Measurements from ENCODE around the gene RUNX2. TPM values are rescaled to one million over a fixed set of nuclear protein-coding genes. Genes with fewer than 3 reads are reported as not detected.

RUNX2 gene
- total and polyA plus RNA-seq, 4 donors = 1.8 to 6.7 (median 3.2) TPM

DNA sequence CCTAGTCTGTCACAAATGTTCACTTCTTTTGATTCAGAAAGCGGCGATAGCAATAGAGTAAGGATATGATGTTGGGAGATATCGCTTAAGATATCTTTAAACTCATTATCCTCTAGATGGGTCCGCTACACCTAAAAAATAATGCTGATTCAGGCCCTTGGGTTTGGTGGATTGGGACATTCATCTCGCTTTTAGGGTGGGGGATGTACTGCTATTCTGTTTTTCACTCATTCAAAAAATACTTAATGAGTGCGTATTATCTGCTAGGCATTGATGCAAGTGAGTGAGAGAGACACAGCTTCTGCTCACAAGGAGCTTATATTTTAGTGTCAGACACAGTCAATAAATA lies 167.9 kb downstream of the RUNX2 start:
- H3K9me3 ChIP-seq (ENCODE audit: control insufficient read depth in 4 of 4, insufficient read depth in 3 of 4, low read length in 3 of 4) = no peaks in the 10 kb centered on the region
- peaks cover 0 to 1% (median 0%) of the 10 kb centered on the region in 4 donors for H3K36me3 ChIP-seq (ENCODE audit: control insufficient read depth in 4 of 4, insufficient read depth in 4 of 4, low read length in 4 of 4)
- no peak overlapping the region for H3K4me3 ChIP-seq
- DNase-seq (no peak), ATAC-seq (ENCODE audit: insufficient read depth, low FRiP score) (no peak)
- peaks cover 0 to 6% (median 5%) of the 10 kb centered on the region in 5 donors for H3K4me1 ChIP-seq (ENCODE audit: control insufficient read depth in 5 of 5, insufficient read depth in 5 of 5, low read length in 5 of 5)
- WGBS, 2 donors = 31 to 61% methylated on average over 6 of the region's 6 CpGs
- no peak overlapping the region for H3K27ac ChIP-seq (ENCODE audit: low read depth in 1 of 2, low read length in 1 of 2)
- H3K9ac ChIP-seq (ENCODE audit: insufficient read depth in 1 of 2, low read length in 2 of 2) = no peak overlapping the region
- TF ChIP-seq, protein P1, sequence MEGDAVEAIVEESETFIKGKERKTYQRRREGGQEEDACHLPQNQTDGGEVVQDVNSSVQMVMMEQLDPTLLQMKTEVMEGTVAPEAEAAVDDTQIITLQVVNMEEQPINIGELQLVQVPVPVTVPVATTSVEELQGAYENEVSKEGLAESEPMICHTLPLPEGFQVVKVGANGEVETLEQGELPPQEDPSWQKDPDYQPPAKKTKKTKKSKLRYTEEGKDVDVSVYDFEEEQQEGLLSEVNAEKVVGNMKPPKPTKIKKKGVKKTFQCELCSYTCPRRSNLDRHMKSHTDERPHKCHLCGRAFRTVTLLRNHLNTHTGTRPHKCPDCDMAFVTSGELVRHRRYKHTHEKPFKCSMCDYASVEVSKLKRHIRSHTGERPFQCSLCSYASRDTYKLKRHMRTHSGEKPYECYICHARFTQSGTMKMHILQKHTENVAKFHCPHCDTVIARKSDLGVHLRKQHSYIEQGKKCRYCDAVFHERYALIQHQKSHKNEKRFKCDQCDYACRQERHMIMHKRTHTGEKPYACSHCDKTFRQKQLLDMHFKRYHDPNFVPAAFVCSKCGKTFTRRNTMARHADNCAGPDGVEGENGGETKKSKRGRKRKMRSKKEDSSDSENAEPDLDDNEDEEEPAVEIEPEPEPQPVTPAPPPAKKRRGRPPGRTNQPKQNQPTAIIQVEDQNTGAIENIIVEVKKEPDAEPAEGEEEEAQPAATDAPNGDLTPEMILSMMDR (IDR thresholded peaks at IDR 0.05; ENCODE audit: control extremely low read depth, extremely low read depth) = no peak
- H3K27me3 ChIP-seq (ENCODE audit: control insufficient read depth in 3 of 3, insufficient read depth in 3 of 3, low read length in 2 of 3) = no peaks in the 10 kb centered on the region

DNA sequence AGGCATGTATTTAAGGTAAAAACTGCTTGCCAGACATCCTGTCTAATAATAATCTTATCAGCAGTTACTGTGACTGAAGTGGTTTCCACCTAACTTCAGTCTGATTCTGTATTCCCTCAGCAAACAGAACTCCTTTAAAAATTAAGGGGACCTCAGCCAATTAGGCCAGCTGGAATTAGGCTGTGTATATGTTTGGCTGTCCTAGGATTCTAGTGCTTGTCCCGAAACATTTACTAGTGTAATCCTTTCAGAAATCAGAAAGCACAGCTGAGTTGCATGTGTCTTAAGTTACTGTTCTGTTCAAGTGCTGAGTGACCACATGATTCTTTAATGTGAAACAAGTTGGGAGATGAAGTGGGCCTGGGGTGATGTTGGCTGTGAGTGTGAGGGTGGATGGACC lies 170.5 kb downstream of the RUNX2 start:
- H3K27ac ChIP-seq (ENCODE audit: low read depth in 1 of 2, low read length in 1 of 2) = no peak overlapping the region
- no peaks in the 10 kb centered on the region for H3K27me3 ChIP-seq (ENCODE audit: control insufficient read depth in 3 of 3, insufficient read depth in 3 of 3, low read length in 2 of 3)
- 60 to 86% methylated on average over 1 of the region's 1 CpG for WGBS, 2 donors
- TF ChIP-seq, protein P1 (IDR thresholded peaks at IDR 0.05; ENCODE audit: control extremely low read depth, extremely low read depth) = no peak
- H3K4me3 ChIP-seq = no peak overlapping the region
- peak; percentile 42 to 86 (median 75) for DNase-seq
- H3K36me3 ChIP-seq (ENCODE audit: control insufficient read depth in 4 of 4, insufficient read depth in 4 of 4, low read length in 4 of 4) = peaks cover 0 to 1% (median 0%) of the 10 kb centered on the region in 4 donors
- no peak overlapping the region for H3K9ac ChIP-seq (ENCODE audit: insufficient read depth in 1 of 2, low read length in 2 of 2)
- no peaks in the 10 kb centered on the region for H3K9me3 ChIP-seq (ENCODE audit: control insufficient read depth in 4 of 4, insufficient read depth in 3 of 4, low read length in 3 of 4)
- peaks cover 0 to 6% (median 5%) of the 10 kb centered on the region in 5 donors for H3K4me1 ChIP-seq (ENCODE audit: control insufficient read depth in 5 of 5, insufficient read depth in 5 of 5, low read length in 5 of 5)
- ATAC-seq (ENCODE audit: insufficient read depth, low FRiP score) = no peak

DNA sequence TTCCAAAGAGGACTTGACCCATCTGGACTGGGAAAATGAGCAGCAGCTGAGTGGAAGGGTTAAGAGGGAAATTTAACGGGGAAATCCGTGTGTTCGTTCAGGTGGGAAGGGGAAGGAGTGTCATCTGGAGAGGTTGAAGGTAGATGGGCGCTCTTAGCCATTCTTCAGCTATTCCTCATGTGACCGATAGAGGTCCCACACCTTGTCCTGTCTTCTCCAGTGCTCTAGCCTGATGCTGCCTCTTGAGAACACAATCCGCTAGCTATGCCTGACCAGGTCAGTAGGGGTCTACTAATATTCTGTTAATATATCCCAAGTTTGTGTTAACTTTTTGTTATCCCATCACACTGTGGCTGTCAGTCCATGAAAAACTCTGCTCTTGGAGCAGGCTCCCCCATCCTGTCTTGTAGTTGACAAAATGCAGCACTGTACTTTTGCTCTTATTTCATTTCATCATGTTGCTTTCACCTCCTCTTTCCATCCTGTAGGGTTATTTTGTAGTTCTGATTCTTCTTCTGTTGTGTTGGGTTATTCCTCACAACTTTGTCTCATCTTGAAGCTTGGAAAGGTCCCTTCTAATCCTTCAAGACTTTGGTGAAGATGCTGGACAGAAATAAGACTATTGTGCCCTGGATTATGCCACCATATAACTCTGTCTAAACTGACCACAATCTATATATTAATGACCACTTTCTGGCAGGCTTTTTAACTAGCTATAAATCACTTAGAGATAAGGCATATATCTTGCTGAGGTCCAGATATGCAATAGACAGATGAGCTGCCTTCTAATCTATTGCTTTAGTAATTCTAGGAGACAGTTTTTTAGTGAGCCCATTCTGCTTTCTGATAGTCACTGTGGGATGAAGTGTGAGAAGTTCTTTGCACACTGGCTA lies 173.0 kb downstream of the RUNX2 start:
- no peak for ATAC-seq (ENCODE audit: insufficient read depth, low FRiP score)
- Histone ChIP-seq H3K4me1 (ENCODE audit: control insufficient read depth in 5 of 5, insufficient read depth in 5 of 5, low read length in 5 of 5) (peaks cover 0 to 15% (median 5%) of the 10 kb centered on the region in 5 donors), H3K36me3 (ENCODE audit: control insufficient read depth in 4 of 4, insufficient read depth in 4 of 4, low read length in 4 of 4) (no peaks in the 10 kb centered on the region), H3K27me3 (ENCODE audit: control insufficient read depth in 3 of 3, insufficient read depth in 3 of 3, low read length in 2 of 3) (no peaks in the 10 kb centered on the region), H3K4me3 (no peak overlapping the region), H3K9me3 (ENCODE audit: control insufficient read depth in 4 of 4, insufficient read depth in 3 of 4, low read length in 3 of 4) (no peaks in the 10 kb centered on the region), H3K27ac (ENCODE audit: low read depth in 1 of 2, low read length in 1 of 2) (no peak overlapping the region), H3K9ac (ENCODE audit: insufficient read depth in 1 of 2, low read length in 2 of 2) (no peak overlapping the region)
- DNase-seq = no peak
- TF ChIP-seq, protein P1 (IDR thresholded peaks at IDR 0.05; ENCODE audit: control extremely low read depth, extremely low read depth) = no peak
- WGBS, 2 donors = 91 to 93% methylated on average over 6 of the region's 6 CpGs

Measured in lung (tissue), 12 donors.